ENCODE data around the gene INAVA. TPM values are rescaled to one million over a fixed set of nuclear protein-coding genes. Genes with fewer than 3 reads are reported as not detected.

INAVA gene
- total and polyA plus RNA-seq, 2 of the 13 experiments (the other 11 are each of a cell fraction or from before 2014, with no cell fraction given), result 6.0 to 13.5 TPM

DNA sequence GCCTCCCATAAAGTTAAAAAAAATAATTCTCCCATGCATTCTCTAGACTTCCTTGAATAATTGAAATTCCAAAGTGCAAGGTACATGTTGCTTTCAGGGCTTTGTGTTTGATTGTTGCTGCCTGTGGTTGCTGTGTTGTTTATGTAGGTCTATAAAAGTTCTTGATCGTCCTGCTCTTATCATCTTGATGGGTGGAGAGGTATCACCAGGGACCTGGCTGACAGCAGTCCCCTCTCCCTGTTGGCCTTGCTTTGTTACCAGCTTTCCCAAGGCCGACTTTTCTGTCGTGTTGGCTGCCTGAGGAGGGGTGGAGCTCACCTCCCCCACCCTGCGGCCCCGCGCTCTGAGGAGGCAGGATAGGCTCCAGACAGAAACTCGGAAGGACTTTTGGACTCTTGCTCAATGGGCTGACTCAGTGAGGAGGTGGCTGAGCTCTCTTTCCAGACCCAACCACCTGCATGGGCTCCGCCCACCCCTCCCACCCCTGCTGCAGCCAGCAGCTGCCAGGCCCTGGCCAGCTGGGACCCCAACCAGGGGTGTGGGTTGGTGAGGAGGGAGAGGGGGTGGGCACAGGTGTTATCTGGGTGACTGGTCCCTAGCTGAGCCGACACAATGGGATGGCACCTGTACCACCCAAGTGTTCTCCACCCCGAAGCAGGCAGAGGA, 2.0 kb downstream of the INAVA start (continued):
- TF ChIP-seq, protein P1, sequence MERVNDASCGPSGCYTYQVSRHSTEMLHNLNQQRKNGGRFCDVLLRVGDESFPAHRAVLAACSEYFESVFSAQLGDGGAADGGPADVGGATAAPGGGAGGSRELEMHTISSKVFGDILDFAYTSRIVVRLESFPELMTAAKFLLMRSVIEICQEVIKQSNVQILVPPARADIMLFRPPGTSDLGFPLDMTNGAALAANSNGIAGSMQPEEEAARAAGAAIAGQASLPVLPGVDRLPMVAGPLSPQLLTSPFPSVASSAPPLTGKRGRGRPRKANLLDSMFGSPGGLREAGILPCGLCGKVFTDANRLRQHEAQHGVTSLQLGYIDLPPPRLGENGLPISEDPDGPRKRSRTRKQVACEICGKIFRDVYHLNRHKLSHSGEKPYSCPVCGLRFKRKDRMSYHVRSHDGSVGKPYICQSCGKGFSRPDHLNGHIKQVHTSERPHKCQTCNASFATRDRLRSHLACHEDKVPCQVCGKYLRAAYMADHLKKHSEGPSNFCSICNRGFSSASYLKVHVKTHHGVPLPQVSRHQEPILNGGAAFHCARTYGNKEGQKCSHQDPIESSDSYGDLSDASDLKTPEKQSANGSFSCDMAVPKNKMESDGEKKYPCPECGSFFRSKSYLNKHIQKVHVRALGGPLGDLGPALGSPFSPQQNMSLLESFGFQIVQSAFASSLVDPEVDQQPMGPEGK (CRISPR knock-in tag; IDR thresholded peaks at IDR 0.05), result peak; percentile 94
- no peak for TF ChIP-seq NBN (conservative IDR thresholded peaks at IDR 0.05)
- TF ChIP-seq, protein P2, sequence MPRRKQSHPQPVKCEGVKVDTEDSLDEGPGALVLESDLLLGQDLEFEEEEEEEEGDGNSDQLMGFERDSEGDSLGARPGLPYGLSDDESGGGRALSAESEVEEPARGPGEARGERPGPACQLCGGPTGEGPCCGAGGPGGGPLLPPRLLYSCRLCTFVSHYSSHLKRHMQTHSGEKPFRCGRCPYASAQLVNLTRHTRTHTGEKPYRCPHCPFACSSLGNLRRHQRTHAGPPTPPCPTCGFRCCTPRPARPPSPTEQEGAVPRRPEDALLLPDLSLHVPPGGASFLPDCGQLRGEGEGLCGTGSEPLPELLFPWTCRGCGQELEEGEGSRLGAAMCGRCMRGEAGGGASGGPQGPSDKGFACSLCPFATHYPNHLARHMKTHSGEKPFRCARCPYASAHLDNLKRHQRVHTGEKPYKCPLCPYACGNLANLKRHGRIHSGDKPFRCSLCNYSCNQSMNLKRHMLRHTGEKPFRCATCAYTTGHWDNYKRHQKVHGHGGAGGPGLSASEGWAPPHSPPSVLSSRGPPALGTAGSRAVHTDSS (CRISPR knock-in tag; conservative IDR thresholded peaks at IDR 0.05), result no peak
- TF ChIP-seq ZKSCAN1 (IDR thresholded peaks at IDR 0.05; ENCODE audit: low read length), result no peak
- TF ChIP-seq, protein P3, sequence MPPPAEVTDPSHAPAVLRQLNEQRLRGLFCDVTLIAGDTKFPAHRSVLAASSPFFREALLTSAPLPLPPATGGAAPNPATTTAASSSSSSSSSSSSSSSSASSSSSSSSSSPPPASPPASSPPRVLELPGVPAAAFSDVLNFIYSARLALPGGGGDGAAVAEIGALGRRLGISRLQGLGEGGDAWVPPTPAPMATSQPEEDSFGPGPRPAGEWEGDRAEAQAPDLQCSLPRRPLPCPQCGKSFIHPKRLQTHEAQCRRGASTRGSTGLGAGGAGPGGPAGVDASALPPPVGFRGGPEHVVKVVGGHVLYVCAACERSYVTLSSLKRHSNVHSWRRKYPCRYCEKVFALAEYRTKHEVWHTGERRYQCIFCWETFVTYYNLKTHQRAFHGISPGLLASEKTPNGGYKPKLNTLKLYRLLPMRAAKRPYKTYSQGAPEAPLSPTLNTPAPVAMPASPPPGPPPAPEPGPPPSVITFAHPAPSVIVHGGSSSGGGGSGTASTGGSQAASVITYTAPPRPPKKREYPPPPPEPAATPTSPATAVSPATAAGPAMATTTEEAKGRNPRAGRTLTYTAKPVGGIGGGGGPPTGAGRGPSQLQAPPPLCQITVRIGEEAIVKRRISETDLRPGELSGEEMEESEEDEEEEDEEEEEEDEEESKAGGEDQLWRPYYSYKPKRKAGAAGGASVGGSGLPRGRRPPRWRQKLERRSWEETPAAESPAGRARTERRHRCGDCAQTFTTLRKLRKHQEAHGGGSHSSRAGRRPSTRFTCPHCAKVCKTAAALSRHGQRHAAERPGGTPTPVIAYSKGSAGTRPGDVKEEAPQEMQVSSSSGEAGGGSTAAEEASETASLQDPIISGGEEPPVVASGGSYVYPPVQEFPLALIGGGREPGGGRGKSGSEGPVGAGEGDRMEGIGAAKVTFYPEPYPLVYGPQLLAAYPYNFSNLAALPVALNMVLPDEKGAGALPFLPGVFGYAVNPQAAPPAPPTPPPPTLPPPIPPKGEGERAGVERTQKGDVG (CRISPR knock-in tag; IDR thresholded peaks at IDR 0.05; ENCODE audit: borderline replicate concordance), result peak; percentile 16; the same call in 1 of the 2 replicates
- TF ChIP-seq, protein P4, sequence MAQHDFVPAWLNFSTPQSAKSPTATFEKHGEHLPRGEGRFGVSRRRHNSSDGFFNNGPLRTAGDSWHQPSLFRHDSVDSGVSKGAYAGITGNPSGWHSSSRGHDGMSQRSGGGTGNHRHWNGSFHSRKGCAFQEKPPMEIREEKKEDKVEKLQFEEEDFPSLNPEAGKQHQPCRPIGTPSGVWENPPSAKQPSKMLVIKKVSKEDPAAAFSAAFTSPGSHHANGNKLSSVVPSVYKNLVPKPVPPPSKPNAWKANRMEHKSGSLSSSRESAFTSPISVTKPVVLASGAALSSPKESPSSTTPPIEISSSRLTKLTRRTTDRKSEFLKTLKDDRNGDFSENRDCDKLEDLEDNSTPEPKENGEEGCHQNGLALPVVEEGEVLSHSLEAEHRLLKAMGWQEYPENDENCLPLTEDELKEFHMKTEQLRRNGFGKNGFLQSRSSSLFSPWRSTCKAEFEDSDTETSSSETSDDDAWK (CRISPR knock-in tag; IDR thresholded peaks at IDR 0.05), result no peak
- no peak for TF ChIP-seq ZFAT (CRISPR knock-in tag; conservative IDR thresholded peaks at IDR 0.05)
- peak; percentile 59; the same call in 1 of the 2 replicates for TF ChIP-seq ZMYM4 (CRISPR knock-in tag; IDR thresholded peaks at IDR 0.05)
- TF ChIP-seq, protein P5, sequence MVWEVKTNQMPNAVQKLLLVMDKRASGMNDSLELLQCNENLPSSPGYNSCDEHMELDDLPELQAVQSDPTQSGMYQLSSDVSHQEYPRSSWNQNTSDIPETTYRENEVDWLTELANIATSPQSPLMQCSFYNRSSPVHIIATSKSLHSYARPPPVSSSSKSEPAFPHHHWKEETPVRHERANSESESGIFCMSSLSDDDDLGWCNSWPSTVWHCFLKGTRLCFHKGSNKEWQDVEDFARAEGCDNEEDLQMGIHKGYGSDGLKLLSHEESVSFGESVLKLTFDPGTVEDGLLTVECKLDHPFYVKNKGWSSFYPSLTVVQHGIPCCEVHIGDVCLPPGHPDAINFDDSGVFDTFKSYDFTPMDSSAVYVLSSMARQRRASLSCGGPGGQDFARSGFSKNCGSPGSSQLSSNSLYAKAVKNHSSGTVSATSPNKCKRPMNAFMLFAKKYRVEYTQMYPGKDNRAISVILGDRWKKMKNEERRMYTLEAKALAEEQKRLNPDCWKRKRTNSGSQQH (CRISPR knock-in tag; IDR thresholded peaks at IDR 0.05; ENCODE audit: low read depth), result no peak
- TF ChIP-seq RARA (CRISPR knock-in tag; IDR thresholded peaks at IDR 0.05), result peak; percentile 86
- no peak for TF ChIP-seq TBP (CRISPR knock-in tag; IDR thresholded peaks at IDR 0.05)
- TF ChIP-seq, protein P6, sequence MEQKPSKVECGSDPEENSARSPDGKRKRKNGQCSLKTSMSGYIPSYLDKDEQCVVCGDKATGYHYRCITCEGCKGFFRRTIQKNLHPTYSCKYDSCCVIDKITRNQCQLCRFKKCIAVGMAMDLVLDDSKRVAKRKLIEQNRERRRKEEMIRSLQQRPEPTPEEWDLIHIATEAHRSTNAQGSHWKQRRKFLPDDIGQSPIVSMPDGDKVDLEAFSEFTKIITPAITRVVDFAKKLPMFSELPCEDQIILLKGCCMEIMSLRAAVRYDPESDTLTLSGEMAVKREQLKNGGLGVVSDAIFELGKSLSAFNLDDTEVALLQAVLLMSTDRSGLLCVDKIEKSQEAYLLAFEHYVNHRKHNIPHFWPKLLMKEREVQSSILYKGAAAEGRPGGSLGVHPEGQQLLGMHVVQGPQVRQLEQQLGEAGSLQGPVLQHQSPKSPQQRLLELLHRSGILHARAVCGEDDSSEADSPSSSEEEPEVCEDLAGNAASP (CRISPR knock-in tag; IDR thresholded peaks at IDR 0.05; ENCODE audit: borderline replicate concordance), result peak; percentile 80; the same call in 1 of the 2 replicates
- TF ChIP-seq TGIF2 (CRISPR knock-in tag; IDR thresholded peaks at IDR 0.05), result 0 out of 2 replicates have a peak, but pooled peaks have one; percentile 68
- TF ChIP-seq ZSCAN9 (CRISPR knock-in tag; IDR thresholded peaks at IDR 0.05; ENCODE audit: borderline replicate concordance), result no peak
- no peak for TF ChIP-seq PAX8 (CRISPR knock-in tag; IDR thresholded peaks at IDR 0.05; ENCODE audit: borderline replicate concordance)
- TF ChIP-seq JUND (CRISPR knock-in tag; IDR thresholded peaks at IDR 0.05), result peak; percentile 90
